OCI-LY3 (cell line): Measurements from ENCODE around the gene DNAJC15.

Experiments used
- H2AFZ ChIP-seq: fragments of 200-600, 300-600 bp; shearing (Covaris generic); 2 replicates; pipeline ENCODE4 v1.6.0; 2014; ENCODE audit warnings: antibody characterized with exemption, low read depth, low read length
- H3K27ac ChIP-seq: fragments of 200-600, 300-600 bp; sonication (generic); 2 replicates; pipeline ENCODE4 v1.5.1; 2014; ENCODE audit warnings: mild to moderate bottlenecking, low read length, moderate library complexity, mixed read lengths
- H3K27me3 ChIP-seq: fragments of 200-600, 300-600 bp; sonication (generic); 2 replicates; pipeline ENCODE4 v1.6.1; 2014; ENCODE audit warnings: low read depth, low read length, mixed read lengths
- H3K36me3 ChIP-seq: fragments of 200-600, 300-600 bp; sonication (generic); replicated peaks from 2 replicates; pipeline ENCODE3; 2014; ENCODE audit warnings: low read depth, low read length, mixed read lengths
- H3K4me1 ChIP-seq: fragments of 300-600, 200-600 bp; sonication (generic); 2 replicates; pipeline ENCODE4 v1.6.1; 2014; ENCODE audit warnings: low read length, mixed read lengths
- H3K4me2 ChIP-seq: fragments of 200-600, 300-600 bp; sonication (generic); 2 replicates; pipeline ENCODE4 v1.6.1; 2014; ENCODE audit warnings: low read length, mixed read lengths
- H3K4me3 ChIP-seq: fragments of 300-600, 200-600 bp; sonication (generic); 2 replicates; pipeline ENCODE4 v1.5.1; 2014; ENCODE audit warnings: antibody characterized with exemption, mild to moderate bottlenecking, low read length, moderate library complexity
- H3K79me2 ChIP-seq: fragments of 300-600, 200-600 bp; shearing (Covaris generic); 2 replicates; pipeline ENCODE4 v1.6.1; 2014; ENCODE audit warnings: mild to moderate bottlenecking, low read length, mixed read lengths
- H3K9ac ChIP-seq: fragments of 300-600, 200-600 bp; shearing (Covaris generic); 2 replicates; pipeline ENCODE4 v1.6.0; 2014; ENCODE audit warnings: mild to moderate bottlenecking, low read length, moderate library complexity
- H3K9me3 ChIP-seq: fragments of 200-600, 300-600 bp; shearing (Covaris generic); 2 replicates; pipeline ENCODE4 v1.6.1; 2014; ENCODE audit warnings: low read length, mixed read lengths; ENCODE audit not compliant: insufficient read depth
- H4K20me1 ChIP-seq: fragments of 200-600, 300-600 bp; sonication (generic); 2 replicates; pipeline ENCODE4 v1.6.1; 2016; ENCODE audit warnings: low read length, mixed read lengths; ENCODE audit not compliant: insufficient read depth
- CTCF ChIP-seq: fragments of 200-600, 300-600 bp; sonication (generic); IDR thresholded peaks from 2 replicates; pipeline ENCODE4 v1.5.1; 2014; ENCODE audit warnings: antibody characterized with exemption, low read length, low read depth
- EZH2phosphoT487 ChIP-seq: fragments of 200-600 bp; shearing (Covaris generic); IDR thresholded peaks from 2 replicates; pipeline ENCODE4 v1.6.1; 2018; ENCODE audit warnings: antibody characterized with exemption, mixed run types, low read depth

Gene DNAJC15

GRCh38 chr13:42992764-42993122 lies 30.6 kb upstream of the DNAJC15 start:
- Histone ChIP-seq H2AFZ (peak overlapping the region; percentile 84), H4K20me1 (no peaks in the 10 kb centered on the region), H3K4me2 (peak overlapping the region; percentile 94), H3K9me3 (no peaks in the 10 kb centered on the region), H3K27me3 (0 out of 2 replicates have a peak, but pooled peaks cover 4% of the 10 kb centered on the region), H3K79me2 (no peaks in the 10 kb centered on the region), H3K9ac (peak overlapping the region; percentile 80), H3K36me3 (no peaks in the 10 kb centered on the region), H3K27ac (peak overlapping the region; percentile 55), H3K4me3 (peak overlapping the region; percentile 81), H3K4me1 (peaks cover 48% of the 10 kb centered on the region)
- no peak for TF ChIP-seq CTCF
- TF ChIP-seq EZH2phosphoT487: no peak

GRCh38 chr13:42994878-42995277 lies 28.5 kb upstream of the DNAJC15 start:
- no peak overlapping the region for H2AFZ ChIP-seq
- H4K20me1 ChIP-seq: no peaks in the 10 kb centered on the region
- H3K27me3 ChIP-seq: 0 out of 2 replicates have a peak, but pooled peaks cover 4% of the 10 kb centered on the region
- H3K4me3 ChIP-seq: no peak overlapping the region
- H3K9ac ChIP-seq: no peak overlapping the region
- 0 out of 2 replicates have a peak, but pooled peaks cover 3% of the 10 kb centered on the region for H3K9me3 ChIP-seq
- H3K4me1 ChIP-seq: peaks cover 46% of the 10 kb centered on the region
- no peak overlapping the region for H3K27ac ChIP-seq
- H3K4me2 ChIP-seq: no peak overlapping the region
- TF ChIP-seq EZH2phosphoT487: no peak
- TF ChIP-seq CTCF: no peak
- H3K79me2 ChIP-seq: no peaks in the 10 kb centered on the region
- H3K36me3 ChIP-seq: no peaks in the 10 kb centered on the region

- Histone ChIP-seq H3K4me3 (peak overlapping the region; percentile 20; the same call in 1 of the 2 replicates), H3K79me2 (no peaks in the 10 kb centered on the region), H3K9me3 (0 out of 2 replicates have a peak, but pooled peaks cover 3% of the 10 kb centered on the region), H3K9ac (no peak overlapping the region), H3K4me1 (peaks cover 35% of the 10 kb centered on the region), H3K36me3 (no peaks in the 10 kb centered on the region), H3K27ac (no peak overlapping the region), H3K4me2 (peak overlapping the region; percentile 39), H3K27me3 (no peaks in the 10 kb centered on the region), H2AFZ (no peak overlapping the region), H4K20me1 (no peaks in the 10 kb centered on the region)
- no peak for TF ChIP-seq EZH2phosphoT487
- no peak for TF ChIP-seq CTCF
Measured at GRCh38 chr13:42996584-42996983, 26.8 kb upstream of the DNAJC15 start.

- peak overlapping the region; percentile 20; the same call in 1 of the 2 replicates for H3K4me3 ChIP-seq
- TF ChIP-seq EZH2phosphoT487 (no peak), CTCF (no peak)
- H3K36me3 ChIP-seq: no peaks in the 10 kb centered on the region
- peak overlapping the region; percentile 13 for H3K27ac ChIP-seq
- no peaks in the 10 kb centered on the region for H3K79me2 ChIP-seq
- peaks cover 33% of the 10 kb centered on the region for H3K4me1 ChIP-seq
- no peaks in the 10 kb centered on the region for H3K27me3 ChIP-seq
- H3K4me2 ChIP-seq: peak overlapping the region; percentile 39
- H3K9ac ChIP-seq: no peak overlapping the region
- no peak overlapping the region for H2AFZ ChIP-seq
- 0 out of 2 replicates have a peak, but pooled peaks cover 3% of the 10 kb centered on the region for H3K9me3 ChIP-seq
- no peaks in the 10 kb centered on the region for H4K20me1 ChIP-seq
Measured at GRCh38 chr13:42997381-42997780, 26.0 kb upstream of the DNAJC15 start.
